Stimulated activated CD4-positive, alpha-beta T cell treated with anti-CD3 and anti-CD28 coated beads, Interleukin-1b, Interleukin-23, amount 100 ng/mL, for 4 hours (primary cell): ENCODE data around the gene NRG2.

Experiments
- DNase-seq, 2 donors: peaks; one replicate each; pipeline ENCODE4 v3.0.0-alpha.2; 2020; ENCODE audit warnings: low read depth in 2 of 2

NRG2 gene

DNA sequence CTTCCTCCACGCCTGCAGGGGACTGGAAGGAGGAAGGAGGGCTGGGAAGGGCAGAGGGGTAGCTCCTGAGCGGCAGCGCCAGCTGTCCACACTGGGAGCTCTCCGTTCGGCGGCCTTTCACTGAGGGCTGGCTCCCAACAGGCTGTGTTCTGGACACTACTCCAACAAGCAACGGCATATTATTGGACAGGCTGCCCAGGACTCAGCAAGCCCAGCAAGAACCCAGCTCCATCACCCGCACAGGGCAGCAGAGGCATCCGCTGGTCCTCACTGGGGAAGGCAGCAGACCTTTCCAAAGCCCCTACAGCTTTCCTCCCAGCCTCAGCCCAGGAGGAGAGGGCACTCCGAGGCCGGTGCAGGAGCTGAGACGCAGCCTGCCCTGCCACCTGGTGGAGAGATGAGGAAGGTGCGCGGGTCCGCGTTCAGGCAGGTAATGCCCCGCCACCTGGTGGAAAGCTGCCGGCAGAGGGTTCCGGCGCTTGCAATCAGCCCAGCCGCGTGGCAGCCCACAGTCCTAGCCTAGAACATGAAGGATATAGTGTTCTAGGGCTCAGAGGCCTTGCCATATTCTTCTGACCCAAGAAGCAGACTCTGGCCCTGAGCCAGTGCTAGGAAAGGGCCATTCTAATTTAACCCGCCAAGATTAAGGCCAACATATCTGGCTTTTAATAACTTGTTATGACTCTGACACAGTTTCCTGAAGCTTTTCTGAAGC, 74.4 kb downstream of the NRG2 start:
- DNase-seq: peak; percentile 86 to 89

GRCh38 chr5:139967353-139967752, 75.7 kb downstream of the NRG2 start:
- DNase-seq: no peak

GRCh38 chr5:139966856-139967255, 76.2 kb downstream of the NRG2 start:
- DNase-seq: no peak

GRCh38 chr5:139964994-139965565, 78.0 kb downstream of the NRG2 start:
- no peak for DNase-seq

DNA sequence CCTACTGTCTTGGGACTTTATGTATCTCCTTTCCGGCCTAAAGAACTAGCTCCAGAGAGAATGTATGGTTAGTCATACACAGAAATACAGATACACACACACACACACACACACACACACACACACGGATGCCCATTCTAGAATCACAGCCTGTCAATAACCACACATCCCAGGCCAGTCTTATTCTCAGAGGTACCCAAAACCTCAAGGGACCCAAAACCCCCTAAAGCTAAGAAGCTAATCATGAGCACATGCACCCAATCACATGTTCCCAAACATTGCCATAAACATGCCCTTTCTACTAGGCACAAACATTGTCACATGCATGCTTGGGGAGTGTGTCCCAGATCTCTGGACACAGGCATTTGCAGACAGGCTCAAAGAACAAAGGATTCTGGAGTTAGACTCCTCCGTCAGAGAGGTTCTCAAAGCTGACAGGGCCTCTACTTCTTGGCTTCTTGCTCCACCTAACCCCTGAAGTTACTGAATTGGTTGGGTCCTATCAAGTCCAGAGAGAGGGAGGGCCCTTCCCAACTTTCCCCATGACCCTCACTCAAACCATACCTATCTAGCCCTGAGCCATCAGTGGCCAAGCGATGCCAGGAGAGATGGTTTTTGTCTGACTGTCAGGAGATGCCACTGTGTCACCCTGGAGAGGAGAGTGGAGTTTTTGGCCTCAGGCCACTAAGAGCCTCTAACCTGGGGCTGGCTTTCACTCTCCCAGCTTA, 78.7 kb downstream of the NRG2 start:
- no peak for DNase-seq

DNA sequence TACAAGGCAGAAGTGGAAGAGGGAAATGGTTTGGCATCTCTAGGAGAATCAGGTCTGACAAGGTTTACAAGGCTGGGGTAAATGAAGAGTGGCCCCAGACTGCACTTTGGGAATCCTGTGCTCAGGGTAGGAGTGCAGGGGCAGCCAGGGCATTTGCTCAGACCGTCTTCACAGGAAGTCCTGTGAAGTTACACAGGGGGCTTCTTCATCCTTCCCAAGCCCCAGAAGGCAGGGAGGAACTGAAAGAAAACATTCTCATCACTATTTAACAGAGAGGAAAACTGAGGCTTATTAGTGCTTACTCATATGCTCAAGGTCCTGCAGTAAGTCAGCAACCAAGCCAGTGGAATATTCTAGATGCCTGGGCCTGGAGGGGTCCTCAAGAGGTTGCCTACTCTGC, 80.7 kb downstream of the NRG2 start:
- DNase-seq: no peak

DNA sequence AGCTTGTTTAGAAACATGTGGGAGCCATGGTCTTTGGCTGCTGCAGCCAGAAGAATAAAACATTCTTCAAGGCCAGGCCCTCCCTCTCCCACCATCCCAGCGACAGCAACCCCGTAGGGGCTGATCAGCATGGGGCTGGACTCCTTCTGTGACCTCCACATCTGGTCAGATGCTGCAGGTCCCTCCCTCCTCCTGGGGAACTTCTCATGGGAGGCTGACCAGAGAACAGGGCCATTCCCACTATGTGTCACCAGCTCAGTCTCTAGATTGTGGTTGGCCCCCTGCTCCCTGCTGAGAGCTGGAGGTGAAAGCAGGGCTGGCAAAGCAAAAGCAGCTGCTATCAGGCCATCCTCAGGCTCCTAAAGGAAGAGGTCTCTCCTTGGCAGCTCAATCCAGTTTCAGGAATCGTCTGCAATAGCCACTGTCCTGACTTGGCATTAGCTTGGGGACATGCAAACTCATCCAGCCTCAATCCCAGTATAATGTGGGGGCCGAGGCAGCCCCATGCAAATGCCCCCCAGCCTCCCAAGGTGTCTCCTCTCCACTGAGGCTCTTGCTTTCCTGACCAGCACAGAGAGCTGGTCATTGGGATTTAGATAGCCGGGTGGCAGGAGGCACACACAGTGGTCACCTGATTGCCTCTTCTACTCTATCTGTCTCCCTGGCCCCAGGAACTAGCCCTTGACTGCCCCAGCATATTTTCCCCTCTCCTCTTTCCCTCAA, 81.5 kb downstream of the NRG2 start:
- no peak for DNase-seq

GRCh38 chr5:139960723-139961383, 82.2 kb downstream of the NRG2 start:
- no peak for DNase-seq

- DNase-seq: no peak
These were observed 84.5 kb downstream of the NRG2 start for GRCh38 chr5:139958432-139959148.

DNA sequence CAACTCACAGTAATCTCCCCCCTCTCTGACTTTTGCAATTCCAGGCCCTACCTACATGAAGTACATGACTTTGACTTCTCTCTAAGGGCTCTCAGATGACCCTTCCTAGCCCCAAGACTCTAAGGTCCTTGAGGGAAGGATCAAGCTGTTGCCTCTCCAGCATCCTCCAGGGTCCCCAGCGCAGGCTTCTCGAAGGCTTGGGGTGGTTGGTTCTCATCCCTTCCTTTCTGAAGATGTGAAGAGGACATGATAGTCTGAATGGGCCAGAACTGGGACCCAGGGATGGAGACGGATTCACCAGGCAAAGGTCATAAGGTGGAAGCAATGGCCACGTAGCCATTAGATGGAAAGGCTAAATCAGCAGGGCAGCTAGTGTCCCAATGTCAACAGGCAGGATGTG, 86.8 kb downstream of the NRG2 start:
- DNase-seq: no peak

- DNase-seq: no peak
These were observed 87.4 kb downstream of the NRG2 start for GRCh38 chr5:139955616-139956273.

DNA sequence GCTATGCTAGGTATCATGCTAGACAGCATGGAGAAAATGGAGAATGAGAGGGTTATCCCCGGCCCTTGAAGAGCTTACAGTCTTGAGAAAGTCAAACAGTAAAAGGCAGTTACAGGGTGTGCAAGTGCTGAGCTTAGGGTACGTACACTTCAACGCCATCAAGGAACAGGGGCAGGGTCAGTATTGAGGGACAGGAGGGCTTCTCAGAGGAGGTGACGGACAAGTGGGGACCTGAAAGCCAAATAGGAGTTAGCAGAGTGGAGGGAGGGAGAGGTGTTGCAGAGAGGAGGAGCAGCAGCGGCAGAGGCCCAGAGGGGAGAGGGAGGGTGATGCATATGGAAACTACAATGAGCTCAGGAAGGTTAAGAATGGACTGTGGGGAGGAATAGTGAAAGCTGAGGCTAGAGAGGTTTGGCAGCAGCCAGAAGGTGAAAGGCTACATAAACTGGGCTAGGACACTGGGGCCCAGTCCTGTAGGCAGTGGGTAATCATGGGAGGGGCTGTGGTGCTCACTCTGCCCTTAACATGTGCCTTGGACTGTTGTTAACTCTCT, 88.0 kb downstream of the NRG2 start:
- no peak for DNase-seq

DNA sequence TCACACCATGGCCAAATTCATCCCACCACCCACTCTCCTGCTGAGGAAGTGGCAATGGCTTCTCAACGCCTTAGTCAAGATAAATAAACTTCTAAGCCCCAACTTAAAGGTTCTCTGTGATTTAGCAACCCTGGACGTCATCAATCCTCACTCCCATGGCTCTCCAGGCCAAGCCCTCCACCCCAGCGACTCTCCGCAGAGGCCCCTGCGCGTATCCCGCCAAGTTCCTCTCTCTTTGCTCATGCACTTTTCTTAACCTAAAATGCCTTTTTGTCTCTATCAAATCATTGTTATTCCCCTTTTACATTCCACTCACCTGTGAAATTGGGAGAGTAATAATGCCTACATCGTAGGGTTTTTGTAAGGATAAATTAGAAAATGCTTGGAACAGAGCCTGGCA, 88.6 kb downstream of the NRG2 start:
- no peak for DNase-seq

- DNase-seq: no peak
These were observed 89.1 kb downstream of the NRG2 start for GRCh38 chr5:139954022-139954421.

DNA sequence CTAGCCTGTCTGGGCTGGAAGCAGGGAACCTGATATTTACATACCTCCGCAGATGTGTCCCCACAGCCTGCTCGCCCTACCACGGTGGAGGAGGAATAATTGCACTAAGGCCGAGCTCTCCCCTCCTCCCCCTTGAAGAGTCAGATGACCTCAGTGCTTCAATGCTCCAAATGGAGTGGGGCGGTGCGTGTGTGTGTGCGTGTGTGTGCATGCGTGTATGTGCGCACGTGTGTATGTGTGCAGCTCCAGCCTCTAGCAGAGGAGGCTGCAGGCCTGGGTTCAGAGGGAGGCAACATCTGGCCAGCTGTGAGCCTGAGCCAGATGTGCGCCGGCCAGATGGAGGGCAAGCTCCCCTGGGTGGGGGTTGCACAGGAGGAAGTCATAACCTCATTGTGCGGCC, 90.5 kb downstream of the NRG2 start:
- DNase-seq: no peak

- DNase-seq: no peak
These were observed 91.1 kb downstream of the NRG2 start for GRCh38 chr5:139951983-139952382.

- no peak for DNase-seq
These were observed 91.7 kb downstream of the NRG2 start for GRCh38 chr5:139951296-139951924.

DNA sequence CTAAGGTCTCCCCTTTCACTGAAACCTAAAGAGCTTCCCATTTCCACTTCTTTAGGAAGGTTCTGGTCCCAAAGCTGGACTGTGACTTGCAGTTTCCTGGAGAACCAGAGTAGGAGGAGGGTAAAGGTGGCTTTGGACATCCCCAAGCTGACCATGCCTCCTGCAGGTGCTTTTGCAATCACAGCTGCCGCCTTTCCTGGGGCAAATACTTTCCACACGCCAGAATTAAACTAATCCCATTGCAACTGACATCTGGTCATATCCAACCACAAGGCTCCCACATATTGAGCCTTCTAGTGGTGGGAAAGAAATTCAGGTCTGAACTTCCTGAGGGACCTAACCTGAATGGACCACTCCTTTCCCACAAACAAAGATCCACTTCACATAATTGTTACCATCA, 92.7 kb downstream of the NRG2 start:
- DNase-seq: no peak

DNA sequence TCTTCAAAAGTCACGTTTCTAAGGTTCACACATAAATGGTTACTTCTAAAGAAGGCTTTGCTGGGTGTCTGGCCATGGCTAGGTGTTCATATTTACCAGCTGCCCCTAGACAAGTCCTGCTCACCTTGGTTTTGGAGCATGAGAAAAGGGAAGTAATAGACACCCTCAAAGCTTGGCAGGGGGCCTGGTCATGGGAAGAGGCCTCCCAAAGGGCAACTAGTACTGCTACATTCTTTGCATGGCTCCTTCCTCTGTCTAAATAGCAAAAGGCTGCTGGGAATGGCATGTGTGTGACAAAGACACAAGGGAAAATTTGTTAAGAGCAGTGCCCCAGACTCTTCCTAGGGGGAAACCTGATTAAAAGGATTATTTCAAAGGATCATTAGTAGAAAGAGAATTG, 93.4 kb downstream of the NRG2 start:
- no peak for DNase-seq

GRCh38 chr5:139947727-139948126, 95.4 kb downstream of the NRG2 start:
- no peak for DNase-seq
